HCEC 1CT (cell line): ENCODE data around the gene TRUB2.

Source experiments
- DNase-seq: peaks from one replicate; pipeline ENCODE4 v3.0.0-alpha.2; 2017

The TRUB2 gene

DNA sequence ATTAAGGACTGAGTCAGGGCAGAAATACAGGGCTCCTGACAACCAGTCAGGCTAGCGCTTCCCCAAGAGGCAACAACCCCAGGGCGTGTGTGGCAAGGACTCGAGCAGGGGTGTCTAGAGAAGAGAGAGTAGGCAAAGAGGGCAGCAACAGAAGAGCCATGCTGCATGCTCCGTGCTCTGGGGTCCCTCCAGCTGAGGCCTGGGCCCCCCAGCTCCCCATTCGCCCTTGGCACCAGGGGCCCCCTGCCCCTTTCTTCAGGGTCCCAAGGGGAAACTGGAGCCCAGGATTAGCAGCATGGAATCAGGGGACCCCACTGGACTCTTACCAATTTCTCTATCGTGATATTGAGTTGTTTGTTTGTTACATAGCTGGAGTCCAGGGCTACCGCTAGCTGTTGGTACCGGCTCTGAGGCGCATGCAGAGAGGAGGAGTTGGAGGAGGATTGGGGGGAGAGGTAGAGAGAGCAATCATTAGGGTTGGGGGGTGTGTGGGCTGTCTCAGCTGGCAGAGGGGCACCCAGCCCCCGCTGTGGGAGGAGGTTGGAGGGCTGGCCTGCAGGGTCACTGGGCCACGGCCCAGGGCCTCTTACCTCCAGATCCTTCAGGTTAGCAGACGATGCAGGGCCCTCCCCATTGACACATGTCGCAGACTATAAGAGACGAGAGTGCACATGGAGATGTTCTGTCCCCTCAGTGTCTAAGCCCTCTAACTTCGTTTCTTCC lies 55.2 kb downstream of the TRUB2 start:
- DNase-seq = no peak

DNA sequence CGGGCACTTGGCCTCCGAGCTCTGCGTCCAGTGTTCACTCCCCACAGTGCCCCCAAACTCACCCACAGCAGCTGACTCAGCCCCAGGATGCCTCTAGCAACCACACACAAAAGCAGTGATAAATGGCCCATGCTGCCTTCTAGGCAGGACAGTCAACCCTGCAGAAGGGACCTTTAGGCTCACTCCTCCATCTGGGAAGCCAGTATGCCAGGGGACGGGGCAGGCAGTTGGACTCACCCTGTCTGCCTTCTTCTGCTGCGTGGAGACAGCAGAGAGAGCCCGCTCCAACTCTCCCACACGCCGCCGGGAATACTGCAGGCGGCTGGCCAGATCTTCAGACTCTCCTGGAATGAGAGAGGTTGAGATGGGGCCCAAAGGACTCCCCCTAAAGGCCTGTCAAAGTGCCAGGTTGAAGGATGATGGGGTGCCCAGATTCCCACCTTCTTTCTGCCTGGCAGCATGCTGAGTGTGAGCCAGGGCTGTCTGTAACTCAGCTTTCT lies 56.8 kb downstream of the TRUB2 start:
- no peak for DNase-seq

DNA sequence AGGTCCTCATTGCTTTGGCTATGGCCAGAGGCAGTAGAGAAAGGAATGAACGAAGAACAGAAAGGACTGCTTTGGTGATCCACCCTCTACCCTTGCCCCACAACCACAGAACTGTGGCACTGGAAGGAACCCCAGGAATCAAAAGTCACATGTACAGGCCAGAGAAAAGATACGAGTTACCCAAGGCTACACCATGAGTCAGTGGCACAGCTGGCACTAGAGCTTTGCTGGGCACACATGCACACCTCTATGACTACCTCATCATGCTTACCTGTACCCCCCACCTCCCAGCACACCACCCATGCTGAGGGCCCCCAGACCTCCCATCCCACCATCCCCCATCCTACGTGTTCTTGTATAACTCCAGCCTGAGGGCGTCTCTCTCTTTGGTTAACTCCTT lies 59.6 kb downstream of the TRUB2 start:
- DNase-seq = no peak

DNA sequence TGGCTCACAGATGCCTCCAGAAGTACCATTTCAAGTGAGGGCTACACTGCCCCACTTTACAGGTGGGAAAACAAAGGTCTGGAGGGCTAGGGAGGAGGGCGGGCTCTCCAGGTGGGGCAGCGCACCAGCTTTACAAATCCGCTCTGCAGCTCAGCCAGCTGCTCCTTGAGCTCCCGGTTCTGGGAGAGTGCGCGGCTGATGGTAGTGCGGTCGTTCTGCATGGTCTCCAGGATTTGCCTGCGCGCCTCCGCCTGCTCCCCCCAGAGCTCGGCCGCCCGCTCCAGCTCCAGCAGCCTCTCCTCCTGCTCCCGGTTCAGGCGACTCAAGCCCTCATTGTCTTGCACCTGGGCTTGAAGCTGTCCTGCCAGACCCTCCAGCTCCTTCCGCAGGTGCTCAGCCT lies 61.9 kb downstream of the TRUB2 start:
- DNase-seq = no peak

DNA sequence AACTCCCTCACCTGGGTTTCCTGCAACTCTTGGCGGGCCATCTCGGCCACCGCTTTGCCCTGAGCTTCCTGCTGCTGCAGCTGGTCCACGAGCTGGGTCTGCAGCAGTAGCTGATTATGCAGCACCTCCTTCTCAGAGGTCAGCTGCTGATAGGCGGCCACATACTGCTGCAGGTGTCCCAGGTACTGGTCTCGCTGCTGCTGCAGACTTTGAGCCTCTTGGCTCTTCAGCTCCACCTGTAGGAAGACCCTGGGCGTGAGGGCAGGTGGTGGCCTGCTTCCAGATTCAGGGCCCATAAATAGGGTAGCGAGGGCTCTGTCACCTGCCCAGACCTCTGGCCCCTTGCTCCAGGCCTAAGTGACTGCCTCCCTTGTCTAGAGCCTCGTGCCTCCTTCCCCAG lies 63.1 kb downstream of the TRUB2 start:
- no peak for DNase-seq

DNA sequence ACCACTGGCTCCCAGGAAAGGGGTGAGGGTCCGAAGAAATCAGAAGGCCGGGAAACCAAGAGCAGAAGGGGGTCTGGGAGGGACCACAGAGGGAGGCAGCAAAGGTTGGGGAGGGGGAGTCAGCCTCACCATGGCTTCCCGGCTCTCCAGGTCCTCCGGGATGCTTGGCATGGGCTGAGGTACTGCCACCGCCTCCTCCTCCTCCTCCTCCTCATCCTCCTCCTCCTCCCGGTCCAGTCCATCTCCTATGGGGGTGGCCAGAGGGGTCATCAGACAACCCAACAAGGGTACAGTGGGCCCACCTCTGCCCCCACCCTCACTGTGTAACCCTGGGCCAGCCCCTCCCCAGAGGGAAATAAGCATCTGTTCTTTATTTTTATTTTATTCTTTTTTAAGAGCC lies 63.9 kb downstream of the TRUB2 start:
- DNase-seq = no peak

DNA sequence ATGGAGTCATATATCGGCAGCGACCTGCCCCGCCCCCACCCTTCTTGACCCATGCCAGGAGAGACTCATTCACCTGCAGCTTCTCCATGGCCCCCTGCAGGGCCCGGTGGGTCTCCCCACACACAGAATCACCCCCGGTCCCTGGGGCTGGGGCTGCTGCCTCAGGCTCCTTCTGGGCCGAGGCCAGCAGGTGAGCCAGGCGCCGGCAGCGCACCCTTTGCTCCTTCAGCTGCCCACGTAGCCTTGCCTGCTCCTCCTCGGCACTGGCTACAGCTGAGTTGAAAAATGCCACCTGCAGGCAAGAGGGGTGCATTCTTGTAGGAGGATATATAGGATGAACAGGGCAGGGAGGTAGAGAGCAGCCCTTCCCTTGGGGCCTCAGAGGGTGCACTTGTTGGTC lies 64.3 kb downstream of the TRUB2 start:
- DNase-seq = no peak

DNA sequence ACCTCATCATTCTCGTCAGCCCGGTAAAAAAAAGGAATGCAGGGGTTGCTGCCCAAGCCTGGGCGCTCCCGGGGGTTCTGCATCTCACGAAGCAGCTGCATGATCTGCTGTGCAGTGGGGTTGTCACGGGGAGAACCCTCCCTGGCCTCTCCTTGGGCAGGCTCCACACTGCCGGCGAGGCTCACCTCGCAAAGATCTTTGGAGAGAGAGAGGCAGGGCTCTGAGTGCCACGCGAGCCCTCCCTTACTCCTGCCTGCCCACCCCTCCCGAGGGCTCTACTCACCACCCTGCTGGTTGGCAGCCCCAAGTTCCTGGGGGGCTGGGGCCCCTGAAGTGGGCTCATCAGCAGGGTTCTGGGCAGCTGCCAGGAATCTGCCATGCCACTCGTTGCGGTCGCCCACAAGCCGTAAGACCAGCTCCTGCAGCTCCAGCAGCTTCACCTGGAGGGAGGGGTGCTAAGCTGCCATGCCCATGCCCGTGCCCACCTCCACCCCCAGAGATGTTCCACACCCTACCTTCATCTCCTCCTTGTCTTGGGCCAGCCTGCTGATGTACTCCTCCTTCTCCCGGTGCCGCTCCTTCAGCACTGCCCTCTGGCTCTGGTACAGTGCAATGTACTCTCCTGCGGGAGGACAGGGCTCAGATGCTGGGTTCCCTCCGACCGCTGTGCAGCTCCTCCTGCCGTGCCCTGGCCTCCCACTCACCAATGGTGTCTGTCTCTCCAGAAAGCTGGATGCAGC lies 65.0 kb downstream of the TRUB2 start:
- DNase-seq = no peak
